Activated naive CD4-positive, alpha-beta T cell treated with anti-CD3 and anti-CD28 coated beads, Interleukin-2, amount 50 U/mL, for 24 hours (primary cell): ENCODE results near the gene FGF19.

ENCODE experiments used
- H3K27ac Mint-ChIP-seq: one replicate; pipeline ENCODE4 v1.8.0; 2021; ENCODE audit warnings: mild to moderate bottlenecking, mixed read lengths
- H3K27me3 Mint-ChIP-seq: one replicate; pipeline ENCODE4 v1.8.0; 2021; ENCODE audit warnings: mixed read lengths
- H3K36me3 Mint-ChIP-seq: one replicate; pipeline ENCODE4 v1.8.0; 2021; ENCODE audit warnings: mixed read lengths
- H3K4me1 Mint-ChIP-seq: one replicate; pipeline ENCODE4 v1.8.0; 2021; ENCODE audit warnings: mixed read lengths
- H3K4me3 Mint-ChIP-seq: one replicate; pipeline ENCODE4 v1.8.0; 2021; ENCODE audit warnings: mild to moderate bottlenecking, mixed read lengths
- H3K9me3 Mint-ChIP-seq: one replicate; pipeline ENCODE4 v1.8.0; 2021; ENCODE audit warnings: mixed read lengths

The FGF19 gene

DNA sequence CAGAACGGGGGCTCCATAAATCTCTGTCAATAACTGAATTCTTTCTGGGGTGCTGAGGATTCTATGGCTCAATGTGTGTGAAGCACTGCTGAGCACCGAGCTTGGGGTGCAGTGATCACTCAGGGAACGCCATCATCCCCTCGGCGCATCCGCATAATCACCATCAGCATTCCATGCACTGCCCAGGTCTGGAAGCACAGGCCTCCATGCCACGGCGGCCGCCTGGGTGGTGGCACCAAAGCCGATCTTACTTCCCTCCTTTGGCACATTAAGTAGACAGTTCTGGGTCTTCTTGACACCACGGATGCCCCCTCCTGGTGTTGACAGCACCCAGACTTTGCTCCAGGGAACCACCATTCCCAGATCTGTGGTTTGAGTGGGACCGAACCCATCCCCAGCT lies 44.2 kb downstream of the FGF19 start:
- Mint-ChIP-seq H3K9me3 (no peaks in the 10 kb centered on the region), H3K4me3 (no peak overlapping the region), H3K27me3 (no peaks in the 10 kb centered on the region), H3K4me1 (no peaks in the 10 kb centered on the region), H3K36me3 (peaks cover 2% of the 10 kb centered on the region), H3K27ac (no peak overlapping the region)

DNA sequence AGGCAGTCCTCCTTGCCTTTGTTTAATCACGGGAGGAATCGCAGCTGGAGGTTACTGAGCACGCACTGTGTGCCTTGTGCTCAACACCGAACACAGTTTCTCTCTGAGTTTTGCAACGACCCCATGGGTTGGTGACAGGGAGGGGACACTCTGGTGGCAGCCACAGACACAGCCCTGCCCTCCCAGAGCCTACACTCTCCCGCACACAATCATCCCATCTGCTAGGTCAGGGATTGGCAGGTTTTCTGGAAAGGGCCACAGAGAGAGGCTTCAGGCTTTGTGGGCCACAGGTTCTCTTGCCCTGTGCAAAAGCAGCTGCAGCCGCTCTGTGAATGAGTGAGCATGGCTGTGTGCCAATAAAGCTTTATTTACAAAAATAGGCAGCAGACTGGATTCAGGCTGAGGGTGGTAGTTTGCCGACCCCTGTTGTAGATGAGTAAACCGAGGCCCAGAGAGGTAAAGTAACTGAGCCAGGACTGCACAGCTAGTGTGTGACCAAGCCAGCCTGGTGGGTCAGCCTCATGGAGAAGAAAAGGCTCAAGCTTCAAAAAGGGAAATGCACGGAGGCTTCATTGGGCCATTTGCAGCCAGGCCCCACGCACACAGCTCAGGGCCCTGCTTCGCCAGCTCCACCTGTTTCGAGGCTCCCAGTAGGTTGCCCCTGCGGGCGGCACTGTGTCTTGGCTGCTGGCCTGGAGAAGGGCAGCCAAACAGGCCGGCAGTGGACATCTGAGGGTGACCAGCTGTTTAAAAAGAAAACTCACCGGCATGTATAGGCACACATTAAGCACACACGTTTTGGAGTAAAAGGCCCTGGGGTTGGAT lies 45.0 kb downstream of the FGF19 start:
- Mint-ChIP-seq H3K9me3 (no peaks in the 10 kb centered on the region), H3K36me3 (peaks cover under 1% of the 10 kb centered on the region), H3K27ac (no peak overlapping the region), H3K27me3 (no peaks in the 10 kb centered on the region), H3K4me1 (no peaks in the 10 kb centered on the region), H3K4me3 (no peak overlapping the region)

DNA sequence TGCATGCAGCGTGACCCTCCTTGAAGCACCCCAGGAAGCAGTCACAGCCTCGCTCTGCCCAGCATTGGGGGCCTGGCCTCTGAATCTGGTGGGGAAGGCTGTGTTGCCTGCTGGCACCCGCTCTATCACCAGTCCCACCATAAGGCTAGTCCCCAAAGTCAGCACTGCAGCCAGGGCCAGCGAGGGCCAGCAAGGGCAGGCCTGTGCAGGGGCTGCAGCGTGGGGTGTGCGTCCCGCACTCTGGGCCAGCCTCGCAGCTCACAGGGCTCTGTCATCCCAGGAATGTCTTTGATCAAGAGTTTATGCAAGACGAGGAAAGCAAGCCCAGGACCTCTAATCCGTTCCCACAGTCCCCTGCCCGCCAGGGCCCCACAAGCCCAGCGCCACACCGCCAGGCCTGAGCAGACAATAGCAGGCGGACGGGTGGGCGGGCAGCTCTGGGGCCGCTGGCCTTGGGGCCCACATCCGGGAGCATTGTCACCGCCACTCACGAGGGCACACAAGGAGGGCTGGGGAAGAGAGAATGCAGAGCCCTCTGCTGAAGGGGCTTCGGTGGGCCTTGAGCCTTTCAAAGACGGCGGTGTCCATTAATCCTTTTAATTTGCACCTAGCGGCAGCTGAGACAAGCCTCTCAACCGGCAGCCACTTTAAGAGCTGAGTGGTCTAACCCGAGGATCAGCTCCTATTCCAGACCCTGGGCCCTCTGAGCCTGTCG lies 45.8 kb downstream of the FGF19 start:
- no peaks in the 10 kb centered on the region for H3K4me1 Mint-ChIP-seq
- no peaks in the 10 kb centered on the region for H3K9me3 Mint-ChIP-seq
- H3K36me3 Mint-ChIP-seq, result no peaks in the 10 kb centered on the region
- H3K27me3 Mint-ChIP-seq, result no peaks in the 10 kb centered on the region
- no peak overlapping the region for H3K4me3 Mint-ChIP-seq
- H3K27ac Mint-ChIP-seq, result no peak overlapping the region

DNA sequence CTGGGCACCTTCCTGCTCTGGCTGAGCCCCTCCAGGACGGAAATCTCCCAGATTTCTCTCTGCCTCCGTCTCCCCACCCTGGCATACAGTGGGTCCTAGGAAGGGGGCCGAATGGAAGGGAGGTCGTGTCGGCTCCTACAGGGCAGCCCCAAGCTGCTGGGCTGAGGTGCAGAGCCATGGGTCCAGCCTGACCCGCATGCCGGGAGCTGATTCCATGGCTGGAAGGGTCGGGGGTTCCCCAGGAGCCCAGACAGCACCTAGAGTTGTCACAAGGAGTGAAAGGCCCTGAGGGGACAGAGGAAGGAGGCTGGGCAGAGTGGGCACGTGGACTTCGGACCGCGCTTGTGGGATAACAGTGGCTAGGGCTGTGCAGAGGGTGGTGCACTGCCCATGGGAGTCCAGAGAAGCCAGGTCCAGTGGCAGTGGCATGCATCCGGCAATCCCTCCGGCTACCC lies 46.3 kb downstream of the FGF19 start:
- H3K27ac Mint-ChIP-seq, result no peak overlapping the region
- H3K36me3 Mint-ChIP-seq, result no peaks in the 10 kb centered on the region
- H3K9me3 Mint-ChIP-seq, result no peaks in the 10 kb centered on the region
- no peak overlapping the region for H3K4me3 Mint-ChIP-seq
- no peaks in the 10 kb centered on the region for H3K4me1 Mint-ChIP-seq
- H3K27me3 Mint-ChIP-seq, result no peaks in the 10 kb centered on the region

DNA sequence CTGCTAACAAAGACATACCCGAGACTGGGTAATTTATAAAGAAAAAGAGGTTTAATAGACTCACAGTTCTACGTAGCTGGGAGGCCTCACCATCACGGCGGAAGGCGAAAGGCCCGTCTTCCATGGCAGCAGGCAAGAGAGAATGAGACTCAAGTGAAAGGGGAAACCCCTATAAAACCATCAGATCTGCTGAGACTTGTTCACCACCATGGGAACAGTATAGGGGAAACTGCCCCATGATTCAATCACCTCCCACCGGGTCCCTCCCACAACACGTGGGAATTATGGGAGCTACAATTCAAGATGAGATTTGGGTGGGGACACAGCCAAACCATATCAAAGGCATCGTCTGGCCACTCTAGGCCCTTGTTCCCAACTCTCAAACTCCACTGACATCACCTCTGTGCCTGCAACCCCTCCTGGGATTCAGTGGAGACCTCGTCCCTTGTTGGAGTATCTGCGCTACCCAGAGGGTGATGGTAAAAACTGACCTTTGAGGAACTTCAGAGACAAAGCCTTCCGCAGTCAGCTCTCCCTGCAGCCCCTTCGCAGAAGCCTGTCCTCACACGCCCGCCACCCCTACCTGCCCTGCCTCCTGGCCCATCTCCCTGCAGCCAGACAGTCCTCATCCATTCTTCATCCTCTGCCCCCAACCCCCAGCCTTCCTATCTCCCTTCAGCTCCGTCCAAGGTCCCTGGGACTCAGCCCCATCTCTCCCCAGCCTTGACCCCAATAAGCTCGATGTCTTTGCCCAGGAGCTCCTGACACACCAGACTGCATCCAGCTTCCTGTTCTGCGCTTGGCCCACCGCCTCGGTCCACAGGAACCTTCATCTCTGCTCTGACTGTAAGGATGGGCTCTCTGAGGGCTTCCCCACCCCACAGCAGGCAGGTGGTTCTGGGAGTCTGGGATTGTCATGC lies 47.0 kb downstream of the FGF19 start:
- no peaks in the 10 kb centered on the region for H3K9me3 Mint-ChIP-seq
- H3K4me1 Mint-ChIP-seq, result no peaks in the 10 kb centered on the region
- no peaks in the 10 kb centered on the region for H3K36me3 Mint-ChIP-seq
- no peak overlapping the region for H3K4me3 Mint-ChIP-seq
- H3K27me3 Mint-ChIP-seq, result no peaks in the 10 kb centered on the region
- no peak overlapping the region for H3K27ac Mint-ChIP-seq

DNA sequence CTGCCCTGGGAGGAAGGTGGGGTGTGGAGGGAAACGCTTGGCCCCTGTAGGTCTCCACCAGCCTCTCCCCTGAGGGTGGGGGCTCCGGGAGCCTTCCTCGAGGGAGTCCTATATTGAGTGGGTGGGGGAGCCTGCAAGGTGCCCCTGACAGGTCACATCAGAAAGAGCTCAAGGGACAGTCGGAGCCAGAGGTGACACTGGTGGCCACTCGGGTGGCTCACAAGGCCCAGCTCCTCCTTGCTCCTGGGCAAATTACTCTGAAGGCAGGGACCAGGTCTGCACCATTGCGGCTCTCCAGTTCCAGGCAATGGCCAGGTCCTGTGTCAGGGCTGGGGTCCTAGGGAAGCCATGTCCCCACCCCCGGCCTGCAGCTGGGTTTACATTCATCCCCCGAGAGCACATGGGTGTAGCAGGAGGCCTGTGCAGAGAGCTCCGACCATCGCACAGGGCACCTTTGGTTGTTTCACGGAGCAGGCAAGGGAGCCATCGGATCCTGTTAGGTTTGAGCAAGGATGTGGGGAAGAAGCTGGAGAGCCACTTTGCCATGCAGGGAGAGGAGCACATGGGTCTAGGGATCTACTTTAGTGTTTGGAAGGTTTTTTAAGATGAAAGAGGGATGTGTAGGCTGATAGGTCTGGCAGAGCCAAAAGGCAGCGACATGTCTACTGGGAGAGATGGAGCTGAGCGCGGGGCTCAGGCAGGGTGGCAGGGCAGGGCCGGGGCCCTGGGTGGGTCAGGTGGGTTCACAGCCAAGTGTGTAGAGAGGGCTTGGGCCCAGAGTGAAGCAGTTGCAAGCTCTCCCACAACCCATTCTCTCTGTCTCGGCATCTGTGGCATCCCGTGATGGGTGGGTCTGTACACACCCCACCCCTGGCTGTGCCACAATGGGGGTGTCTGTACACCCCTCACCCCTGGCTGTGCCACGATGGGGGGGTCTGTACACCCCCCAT lies 48.1 kb downstream of the FGF19 start:
- Mint-ChIP-seq H3K36me3 (peaks cover 2% of the 10 kb centered on the region), H3K9me3 (no peaks in the 10 kb centered on the region), H3K4me1 (no peaks in the 10 kb centered on the region), H3K4me3 (no peak overlapping the region), H3K27me3 (no peaks in the 10 kb centered on the region), H3K27ac (no peak overlapping the region)

DNA sequence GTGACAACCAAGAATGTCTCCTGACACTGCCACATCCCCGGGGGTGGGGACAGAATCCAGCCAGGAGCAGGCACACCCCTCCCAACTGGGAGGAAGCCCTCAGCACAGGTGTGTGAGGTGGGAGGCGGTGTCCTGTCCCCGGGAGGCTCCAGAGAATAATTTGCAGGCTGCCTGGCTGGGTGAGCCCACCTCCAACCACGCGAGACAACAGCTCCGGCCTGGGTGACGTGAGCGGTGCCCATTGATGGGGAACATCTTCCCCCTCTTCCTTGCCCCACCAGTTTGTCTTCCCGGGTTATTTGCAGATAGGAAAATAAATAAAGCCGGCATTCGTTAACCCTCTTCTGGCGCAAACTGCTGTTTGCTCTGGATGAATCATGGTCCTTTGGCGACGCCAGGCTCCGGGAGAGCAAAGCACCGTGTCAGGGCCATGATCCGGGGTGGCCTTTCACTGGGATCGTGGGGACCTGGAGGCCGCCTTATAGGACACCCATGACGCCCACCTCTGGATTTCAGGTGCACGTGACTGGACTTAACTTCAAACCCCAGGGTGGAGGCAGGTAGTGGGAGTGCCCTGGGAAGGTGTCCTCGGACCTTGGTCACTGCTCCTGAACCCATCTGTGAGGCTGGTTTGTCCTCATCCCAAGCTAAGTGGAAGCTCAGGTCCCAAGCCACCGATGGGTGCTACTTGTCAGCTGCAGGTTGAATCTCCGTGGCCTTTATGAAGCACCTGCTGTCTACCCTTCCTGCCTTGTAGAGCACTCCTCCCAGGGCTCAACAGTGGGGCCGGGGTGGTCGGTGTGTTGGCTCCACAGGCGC lies 49.0 kb downstream of the FGF19 start:
- Mint-ChIP-seq H3K27me3 (no peaks in the 10 kb centered on the region), H3K27ac (no peak overlapping the region), H3K4me3 (no peak overlapping the region), H3K4me1 (no peaks in the 10 kb centered on the region), H3K9me3 (no peaks in the 10 kb centered on the region), H3K36me3 (peaks cover 2% of the 10 kb centered on the region)

DNA sequence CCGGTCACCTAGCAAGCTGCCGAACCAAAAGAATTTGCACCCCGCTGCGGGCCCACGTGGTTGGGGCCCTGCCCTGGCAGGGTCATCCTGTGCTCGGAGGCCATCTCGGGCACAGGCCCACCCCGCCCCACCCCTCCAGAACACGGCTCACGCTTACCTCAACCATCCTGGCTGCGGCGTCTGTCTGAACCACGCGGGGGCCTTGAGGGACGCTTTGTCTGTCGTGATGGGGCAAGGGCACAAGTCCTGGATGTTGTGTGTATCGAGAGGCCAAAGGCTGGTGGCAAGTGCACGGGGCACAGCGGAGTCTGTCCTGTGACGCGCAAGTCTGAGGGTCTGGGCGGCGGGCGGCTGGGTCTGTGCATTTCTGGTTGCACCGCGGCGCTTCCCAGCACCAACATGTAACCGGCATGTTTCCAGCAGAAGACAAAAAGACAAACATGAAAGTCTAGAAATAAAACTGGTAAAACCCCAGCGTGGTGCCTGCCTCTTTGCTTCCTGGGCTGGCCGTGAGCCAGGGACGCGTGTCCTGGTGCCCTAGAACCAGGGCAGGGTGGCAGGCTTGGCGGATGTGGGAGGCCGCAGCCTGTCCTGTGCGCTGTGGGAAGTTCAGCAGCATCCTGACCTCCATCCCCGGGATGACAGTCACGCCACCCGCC lies 49.7 kb downstream of the FGF19 start:
- Mint-ChIP-seq H3K4me1 (no peaks in the 10 kb centered on the region), H3K4me3 (no peak overlapping the region), H3K27me3 (no peaks in the 10 kb centered on the region), H3K36me3 (peaks cover 2% of the 10 kb centered on the region), H3K9me3 (no peaks in the 10 kb centered on the region), H3K27ac (no peak overlapping the region)

DNA sequence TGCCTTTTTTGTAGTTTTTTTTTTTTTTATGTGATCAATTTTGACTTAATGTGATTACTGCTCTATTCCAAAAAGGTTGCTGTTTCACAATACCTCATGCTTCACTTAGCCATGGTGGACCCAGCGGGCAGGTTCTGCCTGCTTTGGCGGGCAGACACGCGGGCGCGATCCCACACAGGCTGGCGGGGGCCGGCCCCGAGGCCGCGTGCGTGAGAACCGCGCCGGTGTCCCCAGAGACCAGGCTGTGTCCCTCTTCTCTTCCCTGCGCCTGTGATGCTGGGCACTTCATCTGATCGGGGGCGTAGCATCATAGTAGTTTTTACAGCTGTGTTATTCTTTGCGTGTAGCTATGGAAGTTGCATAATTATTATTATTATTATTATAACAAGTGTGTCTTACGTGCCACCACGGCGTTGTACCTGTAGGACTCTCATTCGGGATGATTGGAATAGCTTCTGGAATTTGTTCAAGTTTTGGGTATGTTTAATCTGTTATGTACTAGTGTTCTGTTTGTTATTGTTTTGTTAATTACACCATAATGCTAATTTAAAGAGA lies 50.3 kb downstream of the FGF19 start:
- Mint-ChIP-seq H3K4me3 (no peak overlapping the region), H3K9me3 (no peaks in the 10 kb centered on the region), H3K36me3 (peaks cover 2% of the 10 kb centered on the region), H3K27me3 (no peaks in the 10 kb centered on the region), H3K27ac (no peak overlapping the region), H3K4me1 (no peaks in the 10 kb centered on the region)

DNA sequence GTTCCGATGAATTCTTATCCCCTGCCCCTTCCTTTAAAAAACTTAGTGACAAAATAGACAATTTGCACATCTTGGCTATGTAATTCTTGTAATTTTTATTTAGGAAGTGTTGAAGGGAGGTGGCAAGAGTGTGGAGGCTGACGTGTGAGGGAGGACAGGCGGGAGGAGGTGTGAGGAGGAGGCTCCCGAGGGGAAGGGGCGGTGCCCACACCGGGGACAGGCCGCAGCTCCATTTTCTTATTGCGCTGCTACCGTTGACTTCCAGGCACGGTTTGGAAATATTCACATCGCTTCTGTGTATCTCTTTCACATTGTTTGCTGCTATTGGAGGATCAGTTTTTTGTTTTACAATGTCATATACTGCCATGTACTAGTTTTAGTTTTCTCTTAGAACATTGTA lies 50.8 kb downstream of the FGF19 start:
- H3K4me3 Mint-ChIP-seq, result no peak overlapping the region
- peaks cover 2% of the 10 kb centered on the region for H3K36me3 Mint-ChIP-seq

DNA sequence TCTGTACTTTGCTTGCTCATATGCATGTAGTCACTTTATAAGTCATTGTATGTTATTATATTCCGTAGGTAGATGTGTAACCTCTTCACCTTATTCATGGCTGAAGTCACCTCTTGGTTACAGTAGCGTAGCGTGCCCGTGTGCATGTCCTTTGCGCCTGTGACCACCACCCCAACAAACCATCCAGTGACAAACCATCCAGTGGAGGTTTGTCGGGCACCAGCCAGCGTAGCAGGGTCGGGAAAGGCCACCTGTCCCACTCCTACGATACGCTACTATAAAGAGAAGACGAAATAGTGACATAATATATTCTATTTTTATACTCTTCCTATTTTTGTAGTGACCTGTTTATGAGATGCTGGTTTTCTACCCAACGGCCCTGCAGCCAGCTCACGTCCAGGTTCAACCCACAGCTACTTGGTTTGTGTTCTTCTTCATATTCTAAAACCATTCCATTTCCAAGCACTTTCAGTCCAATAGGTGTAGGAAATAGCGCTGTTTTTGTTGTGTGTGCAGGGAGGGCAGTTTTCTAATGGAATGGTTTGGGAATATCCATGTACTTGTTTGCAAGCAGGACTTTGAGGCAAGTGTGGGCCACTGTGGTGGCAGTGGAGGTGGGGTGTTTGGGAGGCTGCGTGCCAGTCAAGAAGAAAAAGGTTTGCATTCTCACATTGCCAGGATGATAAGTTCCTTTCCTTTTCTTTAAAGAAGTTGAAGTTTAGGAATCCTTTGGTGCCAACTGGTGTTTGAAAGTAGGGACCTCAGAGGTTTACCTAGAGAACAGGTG lies 51.8 kb downstream of the FGF19 start:
- Mint-ChIP-seq H3K27me3 (no peaks in the 10 kb centered on the region), H3K27ac (no peak overlapping the region), H3K4me3 (no peak overlapping the region), H3K36me3 (peaks cover 2% of the 10 kb centered on the region), H3K4me1 (no peaks in the 10 kb centered on the region), H3K9me3 (no peaks in the 10 kb centered on the region)

More for the DNA sequence above, 50.8 kb downstream of the FGF19 start:
- H3K27ac Mint-ChIP-seq, result no peak overlapping the region
- H3K4me1 Mint-ChIP-seq, result no peaks in the 10 kb centered on the region
- no peaks in the 10 kb centered on the region for H3K27me3 Mint-ChIP-seq
- H3K9me3 Mint-ChIP-seq, result no peaks in the 10 kb centered on the region

DNA sequence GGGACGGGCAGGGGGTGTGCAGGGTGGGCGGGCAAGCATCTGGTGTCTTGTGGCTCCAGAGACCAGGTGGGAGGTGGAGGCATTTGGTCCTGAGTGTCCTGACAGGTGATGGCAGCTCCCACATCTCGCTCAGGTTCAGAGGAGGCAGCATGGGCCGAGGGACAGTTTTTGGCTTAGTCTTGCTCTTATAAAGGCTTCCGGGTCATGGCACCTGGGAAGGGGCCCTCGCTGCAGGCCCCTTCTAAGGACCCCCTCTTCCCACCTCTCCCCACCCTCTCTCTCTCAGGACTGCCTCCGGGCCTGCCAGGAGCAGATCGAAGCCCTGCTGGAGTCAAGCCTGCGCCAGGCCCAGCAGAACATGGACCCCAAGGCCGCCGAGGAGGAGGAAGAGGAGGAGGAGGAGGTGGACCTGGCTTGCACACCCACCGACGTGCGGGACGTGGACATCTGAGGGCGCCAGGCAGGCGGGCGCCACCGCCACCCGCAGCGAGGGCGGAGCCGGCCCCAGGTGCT lies 52.9 kb downstream of the FGF19 start:
- Mint-ChIP-seq H3K4me3 (no peak overlapping the region), H3K27ac (no peak overlapping the region), H3K36me3 (peaks cover 2% of the 10 kb centered on the region), H3K27me3 (no peaks in the 10 kb centered on the region), H3K9me3 (no peaks in the 10 kb centered on the region), H3K4me1 (no peaks in the 10 kb centered on the region)
